Measurements from ENCODE around the gene NCBP2L. TPM values are rescaled to one million over a fixed set of nuclear protein-coding genes. Genes with fewer than 3 reads are reported as not detected.

NCBP2L gene
- total RNA-seq, 4 donors from 2014 or later: 0.11 TPM; not detected in 3

DNA sequence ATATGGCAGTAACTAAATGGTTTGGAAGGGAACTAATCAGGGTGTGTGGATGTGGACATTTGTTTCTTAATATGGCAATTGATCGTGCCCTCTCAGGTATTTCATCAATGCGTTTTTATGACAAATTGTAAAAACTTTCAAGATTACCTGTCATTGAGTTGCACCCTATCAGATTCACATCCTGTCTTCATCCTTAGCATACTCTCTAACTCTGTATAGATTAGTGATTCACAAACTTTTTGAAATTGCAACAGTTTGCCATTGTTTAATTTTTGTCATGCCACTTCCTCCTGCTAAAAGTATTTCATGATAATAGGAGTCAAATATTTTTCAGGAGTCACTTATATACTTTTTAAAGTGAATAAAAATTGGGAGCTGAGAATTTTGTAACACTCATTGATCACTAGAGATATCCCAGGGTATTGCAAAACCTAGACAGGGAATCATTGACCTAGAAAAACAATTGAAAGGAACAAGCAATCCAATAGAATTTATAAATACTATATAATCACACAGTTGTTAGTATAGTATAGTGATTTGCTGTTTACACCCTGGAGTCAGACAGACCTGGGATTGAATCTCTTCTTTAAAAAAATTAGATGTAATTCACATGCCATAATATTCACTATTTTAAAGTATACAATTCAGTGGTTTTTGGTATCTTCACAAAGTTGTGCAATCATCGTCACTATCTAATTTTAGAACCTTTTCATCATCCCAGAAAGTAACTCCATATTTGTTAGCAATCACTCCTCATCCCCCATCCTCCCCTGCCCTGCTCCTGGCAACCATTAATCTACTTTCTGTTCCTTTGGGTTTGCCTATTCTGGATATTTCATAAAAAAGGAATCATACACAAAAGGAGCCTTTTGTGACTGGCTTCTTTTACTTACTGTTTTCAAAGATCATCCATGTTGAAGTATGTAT, 57.0 kb downstream of the NCBP2L start:
- DNase-seq: no peak
- no peaks in the 10 kb centered on the region for H3K36me3 ChIP-seq
- no peak overlapping the region for H3K4me3 ChIP-seq
- intact Hi-C loops (cut with DNase I; ENCODE audit: low total_unique reads) (no loop called here), in situ Hi-C loops (cut with MboI; ENCODE audit: low sequenced_read_pairs in 4 of 4) (no loop called here)
- no peaks in the 10 kb centered on the region for H3K27me3 ChIP-seq
- H3K9me3 ChIP-seq: no peaks in the 10 kb centered on the region
- H3K27ac ChIP-seq: no peak overlapping the region
- no peaks in the 10 kb centered on the region for H3K4me1 ChIP-seq
- no peak for TF ChIP-seq POLR2A (IDR thresholded peaks at IDR 0.05)
- TF ChIP-seq, protein P1, sequence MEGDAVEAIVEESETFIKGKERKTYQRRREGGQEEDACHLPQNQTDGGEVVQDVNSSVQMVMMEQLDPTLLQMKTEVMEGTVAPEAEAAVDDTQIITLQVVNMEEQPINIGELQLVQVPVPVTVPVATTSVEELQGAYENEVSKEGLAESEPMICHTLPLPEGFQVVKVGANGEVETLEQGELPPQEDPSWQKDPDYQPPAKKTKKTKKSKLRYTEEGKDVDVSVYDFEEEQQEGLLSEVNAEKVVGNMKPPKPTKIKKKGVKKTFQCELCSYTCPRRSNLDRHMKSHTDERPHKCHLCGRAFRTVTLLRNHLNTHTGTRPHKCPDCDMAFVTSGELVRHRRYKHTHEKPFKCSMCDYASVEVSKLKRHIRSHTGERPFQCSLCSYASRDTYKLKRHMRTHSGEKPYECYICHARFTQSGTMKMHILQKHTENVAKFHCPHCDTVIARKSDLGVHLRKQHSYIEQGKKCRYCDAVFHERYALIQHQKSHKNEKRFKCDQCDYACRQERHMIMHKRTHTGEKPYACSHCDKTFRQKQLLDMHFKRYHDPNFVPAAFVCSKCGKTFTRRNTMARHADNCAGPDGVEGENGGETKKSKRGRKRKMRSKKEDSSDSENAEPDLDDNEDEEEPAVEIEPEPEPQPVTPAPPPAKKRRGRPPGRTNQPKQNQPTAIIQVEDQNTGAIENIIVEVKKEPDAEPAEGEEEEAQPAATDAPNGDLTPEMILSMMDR (IDR thresholded peaks at IDR 0.05 in 4 of 5, conservative IDR thresholded peaks at IDR 0.05 in 1 of 5): no peak
- no peak for ATAC-seq

DNA sequence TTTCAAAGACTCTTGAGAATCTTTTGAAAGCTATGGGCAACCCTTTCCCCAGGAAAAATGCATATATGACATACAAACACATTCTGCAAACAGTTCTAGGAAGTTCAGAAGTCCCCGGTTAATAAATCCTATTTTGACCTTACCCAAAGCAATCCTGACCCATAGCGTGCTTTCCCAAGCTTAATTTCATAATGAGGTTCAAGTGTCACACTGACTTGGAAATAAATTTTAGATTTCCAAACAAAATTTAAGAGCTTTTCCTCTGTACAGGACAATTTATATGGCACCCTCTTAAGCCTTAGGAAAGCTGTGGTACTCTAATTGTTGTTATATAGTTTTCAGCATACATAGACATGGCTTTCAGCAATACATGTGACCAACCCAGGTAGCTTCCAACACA, 59.4 kb downstream of the NCBP2L start:
- Histone ChIP-seq H3K4me1 (no peaks in the 10 kb centered on the region), H3K9me3 (no peaks in the 10 kb centered on the region), H3K4me3 (no peak overlapping the region), H3K27ac (no peak overlapping the region), H3K27me3 (no peaks in the 10 kb centered on the region), H3K36me3 (peaks cover 0 to 8% of the 10 kb centered on the region in 2 donors)
- TF ChIP-seq, protein P1 (IDR thresholded peaks at IDR 0.05 in 4 of 5, conservative IDR thresholded peaks at IDR 0.05 in 1 of 5): no peak
- TF ChIP-seq POLR2A (IDR thresholded peaks at IDR 0.05): no peak
- intact Hi-C loops (cut with DNase I; ENCODE audit: low total_unique reads): no loop called here
- no peak for DNase-seq
- in situ Hi-C loops (cut with MboI; ENCODE audit: low sequenced_read_pairs in 4 of 4): no loop called here
- ATAC-seq: no peak

DNA sequence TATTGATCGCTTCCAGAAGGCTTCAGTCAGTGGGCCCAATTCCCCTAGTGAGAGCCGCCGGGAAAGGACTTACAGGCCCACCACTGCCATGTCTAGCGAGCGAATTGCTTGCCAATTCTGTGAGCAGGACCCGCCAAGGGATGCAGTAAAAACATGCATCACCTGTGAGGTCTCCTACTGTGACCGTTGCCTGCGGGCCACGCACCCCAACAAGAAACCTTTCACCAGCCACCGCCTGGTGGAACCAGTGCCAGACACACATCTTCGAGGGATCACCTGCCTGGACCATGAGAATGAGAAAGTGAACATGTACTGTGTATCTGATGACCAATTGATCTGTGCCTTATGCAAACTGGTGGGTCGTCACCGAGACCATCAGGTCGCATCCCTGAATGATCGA, 63.4 kb downstream of the NCBP2L start:
- DNase-seq (no peak), ATAC-seq (no peak)
- TF ChIP-seq, protein P1 (IDR thresholded peaks at IDR 0.05 in 4 of 5, conservative IDR thresholded peaks at IDR 0.05 in 1 of 5): no peak
- TF ChIP-seq POLR2A (IDR thresholded peaks at IDR 0.05): no peak
- Histone ChIP-seq H3K9me3 (no peaks in the 10 kb centered on the region), H3K27me3 (peaks cover 0 to 3% (median 0%) of the 10 kb centered on the region in 3 donors), H3K4me1 (peaks cover 0 to 26% of the 10 kb centered on the region in 2 donors), H3K4me3 (no peak overlapping the region), H3K27ac (no peak overlapping the region), H3K36me3 (peaks cover 0 to 8% of the 10 kb centered on the region in 2 donors)
- intact Hi-C loops (cut with DNase I; ENCODE audit: low total_unique reads) (no loop called here), in situ Hi-C loops (cut with MboI; ENCODE audit: low sequenced_read_pairs in 4 of 4) (no loop called here)

DNA sequence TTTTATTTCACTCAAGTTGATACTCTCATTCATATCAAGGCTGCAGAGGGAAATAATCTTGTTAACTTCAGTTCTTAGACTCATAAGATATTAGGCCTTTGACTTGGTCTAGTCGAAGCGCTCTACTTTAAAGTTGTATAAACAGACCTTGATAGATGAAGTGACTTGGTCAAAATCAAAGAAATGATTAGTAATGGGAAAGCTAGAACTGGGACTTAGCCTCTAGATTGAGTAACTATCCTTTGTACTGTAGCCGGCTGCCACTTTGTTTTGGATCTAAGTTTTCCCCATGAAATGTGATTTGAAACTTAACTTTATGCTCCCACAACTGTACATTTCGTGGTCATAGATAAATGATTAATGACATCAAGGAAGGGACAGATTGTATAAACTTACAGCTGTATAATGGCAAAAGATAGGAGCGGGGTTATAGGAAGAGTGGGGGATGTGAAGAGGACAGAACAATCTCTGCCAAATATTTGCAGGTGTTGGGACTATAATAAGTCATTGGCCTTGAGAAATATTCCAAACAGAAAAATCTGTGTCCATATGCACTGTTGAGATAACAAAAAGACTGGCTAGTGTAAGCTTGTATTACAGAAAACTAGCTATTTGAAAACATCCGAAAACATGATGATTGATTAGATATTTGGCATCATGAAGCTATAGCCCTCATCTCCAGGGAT, 65.3 kb downstream of the NCBP2L start:
- no peak for TF ChIP-seq POLR2A (IDR thresholded peaks at IDR 0.05)
- TF ChIP-seq, protein P1 (IDR thresholded peaks at IDR 0.05 in 4 of 5, conservative IDR thresholded peaks at IDR 0.05 in 1 of 5): no peak
- intact Hi-C loops (cut with DNase I; ENCODE audit: low total_unique reads): no loop called here
- H3K27me3 ChIP-seq: peaks cover 0 to 3% (median 0%) of the 10 kb centered on the region in 3 donors
- ATAC-seq (no peak), DNase-seq (no peak)
- in situ Hi-C loops (cut with MboI; ENCODE audit: low sequenced_read_pairs in 4 of 4): no loop called here
- no peak overlapping the region for H3K4me3 ChIP-seq
- no peaks in the 10 kb centered on the region for H3K9me3 ChIP-seq
- H3K36me3 ChIP-seq: peaks cover 0 to 8% of the 10 kb centered on the region in 2 donors
- no peak overlapping the region for H3K27ac ChIP-seq
- H3K4me1 ChIP-seq: peaks cover 0 to 31% of the 10 kb centered on the region in 2 donors

Other genes with a start within 250 kb of the NCBP2L start
- gene PRPS1, start 149.2 kb upstream of the NCBP2L start, total RNA-seq: 10 to 100 TPM; 19.6 to 46.0 (median 30.9) TPM
- 1,000 to 10,000 TPM in 2 of 4 donors, 100 to 1,000 TPM in 2; 689 to 1,948 (median 1,054) TPM for gene TSC22D3, start 1.9 kb upstream of the NCBP2L start, total RNA-seq
- 10 to 100 TPM; 20.5 to 25.4 (median 23.9) TPM for gene MID2, start 48.1 kb downstream of the NCBP2L start, total RNA-seq
- gene TEX13B, start 204.6 kb downstream of the NCBP2L start, total RNA-seq: not detected

All from gastrocnemius medialis (tissue), 4 donors.